ENCODE measurements around the gene IL3RA.

GRCh38 chrX:1322393-1322792 is 14.2 kb upstream of the IL3RA start:
- no peak for TF ChIP-seq CTCF (IDR thresholded peaks at IDR 0.05)
- no peak for TF ChIP-seq ATF3 (CRISPR knock-in tag; conservative IDR thresholded peaks at IDR 0.05)
- TF ChIP-seq USF1 (CRISPR knock-in tag; IDR thresholded peaks at IDR 0.05): no peak
- TF ChIP-seq NFATC4 (CRISPR knock-in tag; IDR thresholded peaks at IDR 0.05): no peak
- TF ChIP-seq NFYB (CRISPR knock-in tag; conservative IDR thresholded peaks at IDR 0.05; ENCODE audit: low read depth): no peak
- no peak for TF ChIP-seq ZNF138 (CRISPR knock-in tag; conservative IDR thresholded peaks at IDR 0.05)
- no peak for TF ChIP-seq GRHL2 (CRISPR knock-in tag; IDR thresholded peaks at IDR 0.05; ENCODE audit: insufficient replicate concordance, severe bottlenecking)
- TF ChIP-seq ZNF317 (CRISPR knock-in tag; IDR thresholded peaks at IDR 0.05; ENCODE audit: borderline replicate concordance, low read depth): no peak
- TF ChIP-seq TEAD4 (CRISPR knock-in tag; IDR thresholded peaks at IDR 0.05): no peak
